HG03175 (cell line): Measurements from ENCODE around the gene EPRS1.

Experiments used
- ATAC-seq: cut with Tn5 transposase; IDR thresholded peaks from one replicate; pipeline ENCODE4 v1.9.1; 2021; ENCODE audit warnings: mild to moderate bottlenecking, moderate library complexity; ENCODE audit not compliant: unreplicated experiment

Gene EPRS1

DNA sequence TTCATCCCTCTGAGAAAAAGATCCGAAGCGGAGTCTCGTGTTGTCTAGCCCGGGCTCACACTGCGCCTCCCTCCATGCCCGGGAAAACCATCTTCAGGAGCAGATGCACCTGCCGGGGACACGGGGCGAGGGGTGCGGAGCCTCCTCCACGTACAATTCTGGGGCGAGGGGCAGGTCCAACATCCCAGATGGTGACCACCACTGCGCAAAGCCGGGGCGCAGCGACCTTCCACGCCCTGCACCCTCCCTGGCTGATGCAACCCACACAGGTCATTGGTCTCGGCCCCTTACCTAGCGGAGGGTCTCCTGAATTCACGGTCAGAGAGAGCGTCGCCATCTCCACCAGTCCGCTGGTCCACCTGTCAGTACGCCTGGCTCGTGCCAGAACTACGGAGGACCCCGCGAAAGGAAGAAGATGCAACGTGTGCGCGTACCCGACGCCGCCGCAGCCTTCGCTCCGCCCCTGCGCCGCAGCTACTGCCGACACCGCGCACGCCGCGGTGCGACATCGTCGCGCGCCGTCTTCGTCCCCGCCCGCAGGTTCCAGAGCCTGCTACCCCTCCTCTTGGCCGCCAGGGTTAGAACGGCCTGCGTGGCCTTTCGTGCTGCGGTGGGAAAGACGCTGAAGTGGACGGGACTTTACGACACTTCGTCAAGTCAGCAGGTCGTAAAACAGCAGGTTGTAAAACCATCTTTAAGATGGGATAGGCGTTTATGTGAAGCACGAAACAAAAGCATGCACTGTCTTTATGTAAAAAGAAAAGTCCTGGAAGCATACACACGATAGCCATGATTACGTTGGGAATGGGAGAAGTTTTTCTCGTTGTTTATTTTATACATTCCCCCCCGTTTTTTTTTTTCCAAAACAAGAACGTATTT lies at the start of gene EPRS1:
Gene EPRS1, minus strand, starts transcription at position 454 of the 879 bp plus-strand sequence. Its CDS starts 117 bp downstream, at position 337.
- peak; percentile 99 for ATAC-seq

DNA sequence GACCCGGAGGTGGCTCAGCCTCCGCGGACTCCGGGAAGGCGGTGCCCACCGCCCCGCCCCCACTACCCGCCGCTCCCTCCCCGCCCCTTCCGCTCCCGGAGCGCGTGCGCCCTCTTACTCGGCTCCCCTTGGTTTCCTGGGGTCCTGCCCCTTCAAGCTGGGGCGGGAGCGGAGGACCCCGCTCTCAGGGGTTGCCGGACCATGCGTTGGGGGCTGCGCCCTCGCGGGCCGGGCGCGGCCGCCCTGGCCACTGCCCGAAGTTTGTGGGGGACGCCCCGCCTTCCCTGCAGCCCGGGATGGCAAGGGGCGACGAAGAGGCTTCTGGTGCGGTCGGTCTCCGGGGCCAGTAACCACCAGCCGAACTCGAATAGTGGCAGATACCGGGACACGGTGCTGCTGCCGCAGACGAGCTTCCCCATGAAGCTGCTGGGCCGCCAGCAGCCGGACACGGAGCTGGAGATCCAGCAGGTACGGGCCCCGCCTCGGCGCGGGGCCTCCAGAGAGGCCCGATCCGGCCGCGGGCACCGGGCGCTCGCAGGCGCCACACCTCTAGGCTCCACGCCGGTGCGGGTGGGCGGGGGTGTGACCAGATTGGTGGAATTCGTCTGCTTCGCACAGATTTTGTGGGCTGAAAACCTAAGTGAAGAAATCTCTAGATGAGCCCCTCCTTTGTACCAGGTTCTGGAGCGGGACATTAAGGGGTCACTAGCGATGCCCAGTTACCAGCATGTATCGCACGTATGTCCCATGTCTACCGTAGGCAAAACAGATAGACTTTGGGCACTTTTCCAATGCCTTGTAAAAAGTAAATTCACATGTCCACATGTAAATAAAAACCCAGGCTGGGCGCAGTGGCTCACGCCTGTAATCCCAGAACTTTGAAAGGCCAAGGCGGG lies 48.0 kb upstream of the EPRS1 start, which contains the start of gene IARS2:
Gene IARS2, plus strand, starts transcription at position 117 of the 896 bp plus-strand sequence. Its CDS starts 85 bp downstream, at position 202.
- ATAC-seq, result peak; percentile 56

DNA sequence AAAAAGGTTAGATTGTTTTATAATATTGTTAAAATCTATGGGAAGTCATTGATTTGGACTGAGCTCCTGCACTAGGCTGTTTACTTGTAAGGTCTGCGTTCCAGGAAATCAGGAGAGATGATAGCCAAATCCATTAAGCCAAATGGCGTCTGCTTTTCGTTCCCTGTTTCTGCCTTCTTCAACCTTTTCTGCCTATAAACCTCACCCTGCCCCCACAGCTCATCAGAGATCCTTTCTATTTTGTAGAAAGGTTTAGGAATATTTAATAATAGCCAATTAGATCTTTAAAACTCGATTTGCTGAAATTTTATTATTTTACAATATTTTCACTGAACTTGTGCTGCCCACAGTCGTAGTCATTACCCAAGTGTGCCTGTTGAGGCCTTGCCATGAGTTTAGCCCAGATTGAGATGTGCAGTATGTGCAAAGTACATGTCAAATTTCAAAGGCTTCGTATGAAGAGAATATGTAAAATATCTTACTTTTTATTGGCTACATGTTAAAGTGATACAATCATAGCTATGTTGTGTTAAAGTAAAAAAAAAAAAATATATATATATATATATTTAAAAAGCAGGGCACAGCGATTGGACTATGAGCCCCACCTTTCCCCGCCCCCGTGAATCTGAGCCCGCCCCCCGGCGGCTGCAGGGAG lies 47.2 kb upstream of the EPRS1 start:
- ATAC-seq, result peak; percentile 6

DNA sequence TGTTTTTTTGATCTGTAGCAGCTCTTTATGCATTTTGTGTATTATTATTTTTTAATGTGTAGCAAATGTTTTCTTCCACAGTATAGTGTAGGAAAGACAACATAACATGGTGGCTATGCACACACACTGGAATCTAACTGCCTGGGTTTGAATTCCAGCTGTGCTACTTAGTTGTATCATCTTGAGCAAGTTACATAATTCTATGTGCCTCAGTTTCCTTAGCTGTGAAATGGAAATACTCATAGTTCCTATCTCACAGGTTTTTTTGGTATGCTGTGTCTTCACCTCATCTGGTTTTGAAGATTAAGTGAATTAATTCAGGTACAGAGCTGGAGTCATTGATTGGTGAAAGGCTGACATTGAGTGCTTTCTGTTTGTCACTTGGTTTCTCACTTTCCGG lies 46.4 kb upstream of the EPRS1 start:
- no peak for ATAC-seq

DNA sequence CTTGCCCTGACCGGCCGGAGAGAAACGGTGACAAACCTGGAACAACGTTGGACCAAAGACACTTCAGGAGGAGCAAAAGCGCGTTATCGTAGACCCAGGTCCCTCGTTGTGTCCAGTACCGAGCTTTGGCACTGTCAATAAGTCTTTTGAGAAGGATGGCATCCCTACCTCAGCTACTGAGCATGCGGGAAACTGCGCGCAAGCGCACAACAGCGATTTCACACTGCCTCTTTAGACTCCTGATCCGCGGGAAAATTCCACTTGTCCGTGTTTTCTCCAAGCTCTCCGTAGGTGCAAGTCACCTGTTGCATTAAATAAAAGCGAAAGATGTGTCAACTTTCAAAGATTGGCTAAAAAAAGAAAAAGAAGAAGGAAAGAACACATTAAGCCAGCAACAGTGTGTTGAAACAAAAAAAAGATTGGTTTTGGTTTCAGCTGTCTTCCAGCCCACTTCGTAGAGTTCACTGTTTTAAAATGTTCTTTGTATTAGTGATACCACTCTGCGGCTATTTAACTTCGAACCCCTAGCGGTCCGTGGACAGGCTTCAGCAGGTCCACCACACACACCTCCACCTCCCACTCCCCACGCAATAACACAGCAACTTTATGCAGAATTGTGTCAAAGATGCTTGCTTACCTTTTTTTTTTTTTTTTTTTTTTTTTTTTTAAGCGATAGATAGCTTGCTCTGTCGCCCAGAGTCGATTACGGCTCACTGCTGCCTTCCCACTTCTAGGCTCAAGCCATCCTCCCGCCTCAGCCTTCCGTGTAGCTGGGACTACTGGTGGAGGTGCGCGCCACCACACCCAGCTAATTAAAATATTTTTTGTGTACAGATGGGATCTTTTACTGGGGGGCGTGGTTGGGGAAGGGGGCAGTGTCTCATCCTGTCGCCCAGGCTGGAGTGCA lies 43.6 kb upstream of the EPRS1 start, which contains the start of gene BPNT1:
Gene BPNT1, minus strand, starts transcription at position 139 of the 907 bp plus-strand sequence. CDS start 9,942 bp downstream, outside the sequence.
- ATAC-seq, result peak; percentile 56

DNA sequence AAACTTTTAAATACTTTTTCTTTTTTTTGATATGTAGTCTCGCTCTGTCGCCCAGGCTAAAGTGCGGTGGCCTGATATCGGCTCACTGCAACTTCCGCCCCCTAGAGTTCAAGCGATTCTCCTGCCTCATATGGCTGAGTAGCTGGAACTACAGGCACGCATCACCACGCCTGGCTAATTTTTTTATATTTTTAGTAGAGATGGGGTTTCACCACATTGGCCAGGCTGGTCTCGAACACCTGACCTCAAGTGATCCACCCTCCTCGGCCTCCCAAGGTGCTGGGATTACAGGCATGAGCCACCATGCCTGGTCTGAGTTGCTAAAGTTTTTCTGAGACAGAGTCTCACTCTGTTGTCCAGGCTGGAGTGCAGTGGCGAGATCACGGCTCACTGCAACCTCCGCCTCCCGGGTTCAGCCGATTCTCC lies 40.0 kb upstream of the EPRS1 start:
- peak; percentile 56 for ATAC-seq

DNA sequence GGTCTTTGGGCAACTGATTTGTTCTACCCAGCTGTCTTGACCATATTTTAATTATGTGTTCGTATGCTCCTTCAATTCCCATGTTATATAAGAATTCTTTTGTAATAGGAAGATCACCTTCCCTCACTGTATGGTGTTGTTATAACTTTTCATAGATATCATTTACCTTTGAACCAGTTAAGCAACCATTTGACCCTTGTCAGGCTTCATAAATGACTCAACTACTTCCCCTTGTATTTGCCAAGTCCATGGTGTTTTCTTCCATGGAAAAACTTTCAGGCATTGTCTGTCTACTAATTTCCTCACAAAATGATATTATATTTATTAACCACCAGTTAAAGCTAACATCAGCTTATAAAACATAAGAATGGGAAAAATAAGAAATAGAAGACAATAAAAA lies 38.2 kb upstream of the EPRS1 start:
- no peak for ATAC-seq

DNA sequence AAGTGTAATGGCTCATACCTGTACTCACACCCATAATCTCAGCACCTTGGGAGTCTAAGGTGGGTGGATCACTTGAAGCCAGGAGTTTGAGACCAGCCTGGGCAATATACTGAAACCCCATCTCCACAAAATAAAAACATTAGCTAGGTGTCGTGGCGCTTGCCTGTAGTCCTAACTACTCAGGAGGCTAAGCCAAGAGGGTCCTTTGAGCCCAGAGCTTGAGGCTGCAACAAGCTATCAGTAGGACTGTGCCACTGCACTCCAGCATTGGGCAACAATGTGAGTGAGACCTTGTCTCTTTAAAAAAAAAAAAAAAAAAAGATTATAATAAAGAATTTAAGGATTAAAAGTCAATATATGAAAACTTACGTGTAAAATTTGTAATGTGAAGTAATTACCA lies 31.6 kb upstream of the EPRS1 start:
- ATAC-seq, result no peak

DNA sequence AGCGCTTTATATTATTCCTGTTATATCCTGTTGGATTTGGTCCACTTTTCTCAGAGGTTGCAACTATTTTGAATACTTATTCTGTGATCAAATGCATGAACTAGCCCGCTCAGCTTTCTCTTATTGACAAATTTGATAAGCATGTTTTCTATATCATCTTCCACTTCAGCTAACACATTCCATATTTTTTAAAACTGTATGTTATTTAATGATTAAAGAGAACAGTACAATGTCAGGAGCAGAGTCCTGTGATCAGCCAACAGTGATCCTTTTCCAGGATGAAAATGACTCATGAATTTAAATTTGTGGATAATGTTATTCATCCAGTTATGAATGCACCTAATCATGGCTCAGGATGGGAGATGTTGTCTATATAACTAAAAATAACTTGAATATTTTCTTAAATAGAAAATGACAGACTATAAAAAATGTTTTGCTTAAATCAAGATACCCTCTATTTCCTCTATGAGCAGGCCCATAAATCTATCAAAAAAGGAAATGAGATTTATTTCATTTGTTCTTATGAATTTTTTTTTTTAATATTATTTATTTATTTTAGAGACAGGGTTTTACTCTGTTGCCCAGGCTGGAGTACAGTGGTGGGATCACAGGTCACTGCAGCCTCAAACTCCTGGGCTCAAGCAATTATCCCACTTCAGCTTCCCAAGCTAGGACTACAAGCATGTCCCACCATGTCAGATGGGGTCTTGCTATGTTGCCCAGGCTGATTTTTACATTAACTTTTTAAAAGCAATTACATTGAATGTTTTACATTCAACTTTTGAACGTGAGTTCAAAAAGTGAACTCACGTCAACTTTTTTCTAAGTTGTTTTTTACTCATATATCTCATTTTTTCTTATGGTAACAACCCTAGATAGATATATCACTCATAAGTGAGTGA lies 30.8 kb upstream of the EPRS1 start:
- no peak for ATAC-seq

DNA sequence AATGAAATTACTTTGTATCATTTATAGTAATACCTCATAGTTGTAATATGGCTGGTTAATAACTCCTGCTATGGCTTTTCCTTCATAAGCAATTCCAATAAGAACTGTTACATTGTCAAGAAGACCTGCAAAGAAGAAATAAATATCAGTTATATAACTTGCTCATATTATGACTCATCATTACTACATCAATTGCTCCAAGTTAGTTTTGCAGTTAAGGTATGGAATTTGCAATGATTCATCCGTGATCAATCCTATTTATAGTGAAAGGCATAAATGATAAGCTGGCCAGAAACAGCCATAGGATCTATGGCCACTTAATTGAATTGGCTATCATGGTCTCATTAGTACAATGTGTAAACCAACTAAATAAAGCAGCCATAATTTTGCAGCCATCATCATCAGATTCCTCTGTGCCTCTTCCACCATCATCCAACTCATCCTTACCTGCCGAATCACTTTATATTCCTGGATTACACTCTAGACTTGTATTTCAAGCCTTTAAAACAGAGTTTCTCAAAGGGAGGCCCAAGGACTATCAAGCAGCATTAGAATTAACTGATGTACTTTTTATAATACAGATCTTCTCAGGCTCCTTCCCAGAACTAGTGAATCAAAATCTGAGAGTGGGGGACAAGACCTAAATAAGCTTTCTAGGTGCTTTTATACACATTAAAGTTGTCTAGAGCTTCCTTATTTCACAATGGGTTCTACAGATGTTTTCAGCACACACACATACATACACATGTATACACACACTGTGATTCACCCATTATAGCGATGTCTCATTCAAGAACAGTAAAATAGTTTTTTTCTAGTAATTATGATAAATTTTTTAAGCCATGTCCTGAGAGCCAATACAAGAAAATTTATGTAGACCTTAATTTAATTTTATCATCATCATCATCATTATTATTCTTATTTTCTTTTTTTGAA lies 21.2 kb upstream of the EPRS1 start:
- no peak for ATAC-seq

DNA sequence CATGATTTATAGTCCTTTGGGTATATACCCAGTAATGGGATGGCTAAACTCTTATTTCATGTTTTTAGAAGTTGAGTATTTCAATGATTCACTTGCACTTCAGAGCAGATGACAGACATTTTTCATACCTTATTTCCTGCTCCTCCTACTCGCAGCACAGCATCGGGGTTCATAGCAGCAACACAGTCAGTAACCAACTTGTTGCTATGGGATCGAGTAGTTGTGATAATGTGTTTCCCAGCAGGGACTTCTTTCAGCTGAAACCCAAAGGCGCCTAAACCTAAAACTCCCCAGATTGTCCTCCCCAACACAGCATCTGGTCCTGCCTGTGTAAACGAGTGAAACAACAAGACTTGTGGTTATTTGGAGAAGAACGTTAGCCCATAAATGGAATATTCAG lies 16.3 kb upstream of the EPRS1 start:
- ATAC-seq, result no peak

DNA sequence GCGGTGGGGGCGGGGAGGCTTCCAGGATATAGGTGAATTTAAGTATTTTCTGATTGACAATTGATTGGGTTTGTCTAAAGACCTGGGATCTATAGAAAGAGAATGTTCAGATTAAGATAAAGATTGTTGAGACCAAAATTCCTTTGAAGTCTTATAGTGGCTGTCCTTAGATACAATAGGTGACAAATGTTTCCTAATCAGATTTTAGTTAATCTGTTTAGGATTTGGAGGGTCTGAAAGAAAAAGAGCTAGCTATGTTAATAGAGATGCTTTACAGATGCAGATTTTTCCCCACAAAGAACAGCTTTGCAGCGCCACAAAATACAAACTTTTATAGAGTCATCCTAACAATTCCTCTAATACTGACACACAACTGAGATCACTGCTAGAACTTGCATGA lies 14.6 kb upstream of the EPRS1 start:
- ATAC-seq, result no peak

DNA sequence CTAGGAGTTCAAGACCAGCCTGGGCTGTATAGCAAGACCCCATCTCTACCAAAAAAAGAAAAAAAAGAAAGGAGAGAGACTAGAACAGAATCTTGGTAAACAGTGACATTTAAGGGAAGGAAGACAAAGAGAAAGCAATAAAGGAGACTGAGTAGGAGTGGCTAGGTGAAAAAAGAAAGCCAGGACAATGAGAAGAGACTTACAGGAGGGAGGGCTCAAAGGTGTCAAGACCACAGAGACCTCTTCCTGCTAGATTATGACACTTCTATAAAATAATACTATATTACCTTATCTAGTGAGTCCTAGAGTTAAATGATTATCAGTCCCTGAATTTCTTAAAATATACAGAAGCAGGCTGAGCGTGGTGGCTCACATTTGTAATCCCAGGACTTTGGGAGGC lies 10.1 kb upstream of the EPRS1 start:
- ATAC-seq, result no peak

DNA sequence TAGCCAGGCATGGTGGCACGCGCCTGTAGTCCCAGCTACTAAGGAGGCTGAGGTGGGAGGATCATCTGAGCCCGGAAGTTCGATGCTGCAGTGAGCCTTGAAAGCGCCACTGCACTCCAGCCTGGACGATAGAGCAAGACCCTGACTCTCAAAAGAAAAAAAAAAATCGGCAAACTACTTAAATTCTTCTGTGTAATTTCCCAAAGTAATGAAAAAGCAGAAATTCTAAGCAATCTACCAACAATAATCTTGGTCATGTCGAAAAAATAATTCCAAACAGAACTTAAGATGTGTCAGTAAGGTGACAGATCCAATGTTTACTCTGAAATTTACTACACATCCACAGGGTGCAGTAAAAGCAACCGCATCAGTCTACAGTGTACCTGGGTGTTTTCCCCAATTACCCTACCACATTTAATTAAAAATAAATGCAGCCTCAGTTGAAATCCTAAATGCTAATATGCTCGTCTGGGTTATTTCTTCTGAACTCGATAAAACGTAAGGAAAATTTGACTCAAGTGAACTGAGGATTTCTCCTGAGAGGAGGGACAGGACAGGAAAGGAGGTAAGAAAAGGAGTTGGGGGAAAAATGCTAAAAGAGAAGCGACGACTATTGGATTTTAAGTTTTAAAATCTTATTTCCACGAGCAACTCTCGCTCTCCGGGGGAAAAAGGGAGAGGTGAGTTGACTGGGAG lies 801 bp downstream of the EPRS1 start:
- ATAC-seq, result no peak

DNA sequence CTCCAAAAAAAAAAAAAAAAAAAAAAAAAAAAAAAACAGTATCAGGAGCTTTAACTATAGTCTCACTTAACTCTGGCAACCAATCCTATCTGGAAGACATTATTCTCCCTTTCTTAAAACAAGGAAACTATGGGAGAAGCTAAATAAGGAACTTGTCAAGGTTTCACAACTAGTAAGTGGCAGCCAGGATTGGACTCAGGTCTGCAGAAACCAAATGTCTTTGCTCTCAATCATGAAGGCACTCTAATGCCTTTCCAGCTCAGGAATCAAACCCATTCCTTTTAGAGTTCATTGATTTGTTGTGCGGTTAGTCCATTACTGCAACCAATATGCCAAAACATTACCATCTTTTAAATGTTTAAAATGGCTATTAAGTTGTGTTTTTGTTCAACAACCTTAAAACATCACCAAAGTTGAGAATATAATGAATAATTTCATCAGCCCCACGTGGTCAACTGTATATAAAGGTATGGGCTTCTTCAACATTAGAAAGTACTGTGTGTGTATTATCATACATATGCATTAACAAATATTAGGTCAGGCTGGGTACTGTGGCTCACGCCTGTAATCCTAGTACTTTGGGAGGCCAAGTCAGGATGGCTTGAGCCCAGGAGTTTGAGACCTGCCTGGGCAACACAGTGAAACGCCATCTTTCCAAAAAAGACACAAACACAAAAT lies 1.5 kb downstream of the EPRS1 start:
- no peak for ATAC-seq

DNA sequence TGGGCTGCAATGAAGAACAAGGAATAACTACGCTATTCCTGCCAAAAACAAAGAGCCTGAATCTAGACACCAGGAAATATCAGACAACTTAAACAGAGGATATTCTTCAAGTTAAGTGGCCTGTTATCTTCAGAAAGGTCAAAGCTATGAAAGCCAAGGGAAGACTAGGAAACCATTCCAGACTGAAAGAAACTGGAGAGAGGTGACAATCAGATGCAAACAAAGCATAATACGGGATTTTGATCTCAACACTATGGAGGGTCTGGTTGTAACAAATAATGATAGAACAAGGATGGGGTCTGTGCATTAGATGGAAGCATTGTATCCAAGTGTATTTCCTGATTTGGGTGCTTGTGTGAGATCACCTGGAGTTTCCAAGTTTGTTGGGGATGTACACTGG lies 2.7 kb downstream of the EPRS1 start:
- no peak for ATAC-seq
